CD14-positive monocyte (primary cell): ENCODE data around the gene UBC. TPM values are rescaled to one million over a fixed set of nuclear protein-coding genes. Genes with fewer than 3 reads are reported as not detected.

ENCODE experiments used
- DNase-seq, 3 donors: peaks; one replicate each; pipeline ENCODE4 v3.0.0-alpha.2; 2011 to 2022
- H2AFZ ChIP-seq: 2 replicates; pipeline ENCODE4 v1.6.0; 2012; ENCODE audit warnings: mild to moderate bottlenecking, low read depth, low read length, inconsistent platforms; ENCODE audit not compliant: insufficient read depth, poor library complexity, severe bottlenecking
- H3K27ac ChIP-seq, 2 donors: 1 replicate in 1 of 2; 2 replicates in 1 of 2; pipeline ENCODE4 v1.5.1; 2012 to 2013; ENCODE audit warnings: low read length in 2 of 2, control low read depth in 1 of 2, inconsistent platforms in 1 of 2, low read depth in 1 of 2, mild to moderate bottlenecking in 1 of 2
- H3K27me3 ChIP-seq, 2 donors: one replicate each; pipeline versions ENCODE4 v1.6.0 to v1.6.1; 2011 to 2013; ENCODE audit warnings: low read length in 2 of 2; ENCODE audit not compliant: control insufficient read depth in 2 of 2, insufficient read depth in 2 of 2
- H3K36me3 ChIP-seq, 2 donors: replicated peaks in 1 of 2; 1 replicate in 1 of 2; 2 replicates in 1 of 2; pipeline versions ENCODE4 v1.5.1 to v1.6.1; 2012 to 2013; ENCODE audit warnings: low read length in 2 of 2, control low read depth in 1 of 2, inconsistent platforms in 1 of 2, mild to moderate bottlenecking in 1 of 2; ENCODE audit not compliant: insufficient read depth in 2 of 2, control insufficient read depth in 1 of 2
- H3K4me1 ChIP-seq, 2 donors: 1 replicate in 1 of 2; 2 replicates in 1 of 2; pipeline versions ENCODE4 v1.5.1 to v1.6.1; 2012 to 2013; ENCODE audit warnings: low read length in 2 of 2, control low read depth in 1 of 2, inconsistent platforms in 1 of 2, mild to moderate bottlenecking in 1 of 2, moderate library complexity in 1 of 2; ENCODE audit not compliant: insufficient read depth in 2 of 2, control insufficient read depth in 1 of 2
- H3K4me2 ChIP-seq: replicated peaks from 2 replicates; pipeline ENCODE3; 2012; ENCODE audit warnings: low read length, moderate library complexity, mild to moderate bottlenecking; ENCODE audit not compliant: poor library complexity, severe bottlenecking; ENCODE audit errors: extremely low read depth
- H3K4me3 ChIP-seq, 3 experiments: fragments of 200-600 bp in 1 of 3; sonication (generic) in 1 of 3; replicated peaks in 1 of 3; 1 replicate in 2 of 3; 2 replicates in 1 of 3; pipeline ENCODE4 v1.5.1; 2011 to 2013; ENCODE audit warnings: low read length in 3 of 3, mild to moderate bottlenecking in 3 of 3, control low read depth in 2 of 3, low read depth in 2 of 3, inconsistent platforms in 1 of 3, moderate library complexity in 1 of 3
- H3K79me2 ChIP-seq: 2 replicates; pipeline ENCODE4 v1.6.0; 2012; ENCODE audit warnings: mild to moderate bottlenecking, control low read depth, inconsistent platforms, low read length, moderate library complexity; ENCODE audit not compliant: insufficient read depth
- H3K9ac ChIP-seq: 2 replicates; pipeline ENCODE4 v1.6.0; 2017; ENCODE audit warnings: low read length, mild to moderate bottlenecking; ENCODE audit not compliant: insufficient read depth, poor library complexity, severe bottlenecking
- H3K9me3 ChIP-seq, 2 donors: replicated peaks in 1 of 2; 1 replicate in 1 of 2; 2 replicates in 1 of 2; pipeline versions ENCODE4 v1.5.1 to v1.6.1; 2012 to 2013; ENCODE audit warnings: low read length in 2 of 2, control low read depth in 1 of 2; ENCODE audit not compliant: control insufficient read depth in 1 of 2, insufficient read depth in 1 of 2
- H4K20me1 ChIP-seq: 2 replicates; pipeline ENCODE4 v1.6.0; 2012; ENCODE audit warnings: mild to moderate bottlenecking, low read length, control low read depth, moderate library complexity; ENCODE audit not compliant: insufficient read depth
- H3K27ac Mint-ChIP-seq, 7 donors: one replicate each; pipeline ENCODE4 v1.8.0; 2020; ENCODE audit warnings: mild to moderate bottlenecking in 7 of 7, mixed read lengths in 7 of 7, moderate library complexity in 6 of 7, inconsistent platforms in 2 of 7
- H3K27me3 Mint-ChIP-seq, 3 donors: one replicate each; pipeline ENCODE4 v1.8.0; 2021 to 2022; ENCODE audit warnings: low read depth in 3 of 3, mild to moderate bottlenecking in 3 of 3, mixed read lengths in 3 of 3, moderate library complexity in 3 of 3, inconsistent platforms in 1 of 3
- H3K36me3 Mint-ChIP-seq, 2 donors: one replicate each; pipeline ENCODE4 v1.8.0; 2020; ENCODE audit warnings: mixed read lengths in 2 of 2, inconsistent platforms in 1 of 2, mild to moderate bottlenecking in 1 of 2
- H3K4me1 Mint-ChIP-seq: one replicate; pipeline ENCODE4 v1.8.0; 2020; ENCODE audit warnings: mild to moderate bottlenecking, mixed read lengths
- H3K4me3 Mint-ChIP-seq, 2 donors: one replicate each; pipeline ENCODE4 v1.8.0; 2020; ENCODE audit warnings: mild to moderate bottlenecking in 2 of 2, mixed read lengths in 2 of 2, moderate library complexity in 1 of 2
- H3K9me3 Mint-ChIP-seq, 7 donors: one replicate each; pipeline ENCODE4 v1.8.0; 2020 to 2022; ENCODE audit warnings: mixed read lengths in 7 of 7, mild to moderate bottlenecking in 6 of 7, moderate library complexity in 6 of 7, inconsistent platforms in 2 of 7
- CTCF ChIP-seq: fragments of 200-600 bp; IDR thresholded peaks from one replicate; pipeline ENCODE4 v1.8.0; 2022; ENCODE audit warnings: antibody characterized with exemption, mild to moderate bottlenecking
- WGBS: methylation state at CpG from one replicate; pipeline ENCODE4 v1.1.5; 2013; ENCODE audit warnings: missing lambda C conversion rate; ENCODE audit not compliant: insufficient coverage; 5-methylcytosine and 5-hydroxymethylcytosine counted together
- intact Hi-C, 2 donors: fragments of 100-400 bp; cut with micrococcal nuclease; formaldehyde crosslinking; loops; one replicate each; pipeline versions ENCODE4 v1.15.0 to v1.15.1; 2023
- polyA plus RNA-seq, 3 donors: library from polyadenylated mRNA; depleted of rRNA in 1 of 3; unstranded in 2 of 3; stranded (reverse) in 1 of 3; fragments of 300-500 nt in 2 of 3; fragments of >200 nt in 1 of 3; fragmentation: Illumina TruSeq in 2 of 3; gene quantifications; 1 replicate in 2 of 3; 2 replicates in 1 of 3; pipeline ENCODE4 v1.2.3, GENCODE V29; 2012 to 2021

Gene UBC
- polyA plus RNA-seq, 3 donors: 969 to 11,097 (median 1,385) TPM

GRCh38 chr12:124896461-124896860 lies 18.0 kb downstream of the UBC start:
- Histone ChIP-seq H3K79me2 (no peaks in the 10 kb centered on the region), H3K27me3 (no peaks in the 10 kb centered on the region), H3K9me3 (no peaks in the 10 kb centered on the region), H3K27ac (no peak overlapping the region), H2AFZ (no peak overlapping the region), H4K20me1 (peaks cover 3% of the 10 kb centered on the region), H3K4me1 (peaks cover 5 to 8% of the 10 kb centered on the region in 2 donors), H3K36me3 (no peaks in the 10 kb centered on the region), H3K4me2 (no peak overlapping the region), H3K9ac (no peak overlapping the region), H3K4me3 (no peak overlapping the region)
- peaks cover 9% of the 10 kb centered on the region for H3K4me1 Mint-ChIP-seq
- H3K27me3 Mint-ChIP-seq: peaks cover 0 to 4% (median 3%) of the 10 kb centered on the region in 3 donors
- no peak overlapping the region for H3K4me3 Mint-ChIP-seq
- intact Hi-C loops: loop anchor here in 1 of 2 donors (10.0 kb wide), 1 partner anchor 862 kb away; no protein-coding TSS in a partner anchor
- H3K36me3 Mint-ChIP-seq: no peaks in the 10 kb centered on the region
- no peak for DNase-seq
- no peak for TF ChIP-seq CTCF
- H3K9me3 Mint-ChIP-seq: peaks cover 0 to 3% (median 0%) of the 10 kb centered on the region in 7 donors
- 96% methylated on average over 5 of the region's 5 CpGs for WGBS
- H3K27ac Mint-ChIP-seq: no peak overlapping the region

- TF ChIP-seq CTCF: no peak
- Histone ChIP-seq H3K4me2 (no peak overlapping the region), H3K9ac (no peak overlapping the region)
These were observed 20.5 kb downstream of the UBC start for GRCh38 chr12:124893792-124894516.

More at GRCh38 chr12:124893792-124894516, 20.5 kb downstream of the UBC start:
- Histone ChIP-seq H3K36me3 (no peaks in the 10 kb centered on the region), H3K79me2 (no peaks in the 10 kb centered on the region), H3K27me3 (no peaks in the 10 kb centered on the region), H2AFZ (no peak overlapping the region), H3K9me3 (no peaks in the 10 kb centered on the region), H4K20me1 (peaks cover 3% of the 10 kb centered on the region), H3K27ac (no peak overlapping the region), H3K4me1 (peaks cover 5 to 14% of the 10 kb centered on the region in 2 donors), H3K4me3 (no peak overlapping the region)
- Mint-ChIP-seq H3K9me3 (peaks cover 0 to 5% (median 0%) of the 10 kb centered on the region in 7 donors), H3K4me1 (peaks cover 12% of the 10 kb centered on the region), H3K27me3 (peaks cover 0 to 4% (median 3%) of the 10 kb centered on the region in 3 donors), H3K27ac (no peak overlapping the region), H3K36me3 (no peaks in the 10 kb centered on the region), H3K4me3 (no peak overlapping the region)
- WGBS: 100% methylated on average over 2 of the region's 9 CpGs
- intact Hi-C loops: loop anchor here in 1 of 2 donors (10.0 kb wide), 1 partner anchor 859 kb away; no protein-coding TSS in a partner anchor
- DNase-seq: no peak
